ENCODE data around the gene FILIP1.

DNA sequence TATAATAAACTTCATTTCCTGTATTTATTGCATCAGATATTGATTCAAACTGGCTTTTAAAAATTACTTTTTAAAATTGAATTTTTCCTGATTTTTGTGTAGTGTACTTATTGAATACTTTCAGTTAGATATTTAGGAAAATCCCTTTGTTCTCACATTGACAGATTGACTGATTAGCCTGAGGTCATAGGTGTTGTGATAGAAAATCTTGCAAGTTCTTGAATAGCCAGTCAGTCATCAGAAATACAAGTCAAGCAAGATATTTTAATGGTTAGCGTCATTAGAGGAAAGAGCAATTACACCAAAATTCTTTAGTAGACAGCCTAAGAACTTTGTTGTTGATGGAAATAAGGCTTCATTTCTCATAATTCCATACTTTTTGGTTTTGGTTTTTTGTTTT is 205.6 kb downstream of the FILIP1 start:
- TF ChIP-seq CTCF (IDR thresholded peaks at IDR 0.05) (no peak), POLR2A (IDR thresholded peaks at IDR 0.05) (no peak), EP300 (IDR thresholded peaks at IDR 0.05) (no peak)

All from ovary (tissue), 3 donors.